GM12891 (cell line): ENCODE measurements around the gene AMZ2.

Experiments
- POLR2A ChIP-seq: IDR thresholded peaks from 2 replicates; pipeline ENCODE4 v1.6.1; 2011; ENCODE audit warnings: low read depth, low read length, control low read depth
- POLR2AphosphoS5 ChIP-seq: IDR thresholded peaks from 2 replicates; pipeline ENCODE4 v1.6.1; 2011; ENCODE audit warnings: low read depth, low read length, control low read depth
- POU2F2 ChIP-seq: IDR thresholded peaks from 2 replicates; pipeline ENCODE4 v1.6.1; 2011; ENCODE audit warnings: low read depth, mild to moderate bottlenecking, control low read depth, low read length, moderate library complexity
- TAF1 ChIP-seq: IDR thresholded peaks from 2 replicates; pipeline ENCODE4 v1.6.1; 2011; ENCODE audit warnings: low read depth, low read length, control low read depth

- TF ChIP-seq POLR2A (no peak), POU2F2 (no peak), POLR2AphosphoS5 (no peak), TAF1 (no peak)
Measured at GRCh38 chr17:68273722-68274121, 25.9 kb downstream of the AMZ2 start.
